Trophoblast cell (in vitro differentiated cells and primary cell): ENCODE results near the gene MAP3K20.

Experiments used
- DNase-seq, 2 donors: peaks; one replicate each; pipeline ENCODE4 v3.0.0-alpha.2; 2016
- H2AFZ ChIP-seq: 2 replicates; pipeline ENCODE4 v1.6.1; 2013; ENCODE audit warnings: low read length, moderate library complexity, mild to moderate bottlenecking; ENCODE audit not compliant: insufficient read depth, poor library complexity
- H2AK5ac ChIP-seq: 2 replicates; pipeline ENCODE4 v1.6.1; 2013; ENCODE audit warnings: mild to moderate bottlenecking, low read length
- H2BK120ac ChIP-seq: 2 replicates; pipeline ENCODE4 v1.6.1; 2013; ENCODE audit warnings: low read length, mild to moderate bottlenecking, moderate library complexity; ENCODE audit not compliant: insufficient read depth, poor library complexity
- H2BK12ac ChIP-seq: 2 replicates; pipeline ENCODE4 v1.6.1; 2013; ENCODE audit warnings: mild to moderate bottlenecking, low read length, moderate library complexity
- H2BK5ac ChIP-seq: 2 replicates; pipeline ENCODE4 v1.6.1; 2013; ENCODE audit warnings: low read length, low read depth, moderate library complexity, mild to moderate bottlenecking; ENCODE audit not compliant: poor library complexity
- H3K14ac ChIP-seq: 2 replicates; pipeline ENCODE4 v1.6.1; 2013; ENCODE audit warnings: mild to moderate bottlenecking, low read length
- H3K18ac ChIP-seq: 2 replicates; pipeline ENCODE4 v1.6.1; 2013; ENCODE audit warnings: mild to moderate bottlenecking, low read length
- H3K23ac ChIP-seq: 2 replicates; pipeline ENCODE4 v1.6.1; 2013; ENCODE audit warnings: low read length
- H3K27ac ChIP-seq: 2 replicates; pipeline ENCODE4 v1.5.1; 2013; ENCODE audit warnings: low read depth, mild to moderate bottlenecking, inconsistent platforms, low read length, moderate library complexity
- H3K27me3 ChIP-seq: 2 replicates; pipeline ENCODE4 v1.6.1; 2013; ENCODE audit warnings: inconsistent platforms, mild to moderate bottlenecking, low read length, moderate library complexity; ENCODE audit not compliant: insufficient read depth
- H3K36me3 ChIP-seq, 2 experiments: 1 replicate in 1 of 2; 2 replicates in 1 of 2; pipeline ENCODE4 v1.6.1; 2013; ENCODE audit warnings: low read length in 2 of 2, mild to moderate bottlenecking in 2 of 2, moderate library complexity in 1 of 2; ENCODE audit not compliant: insufficient read depth in 2 of 2, control insufficient read depth in 1 of 2
- H3K4ac ChIP-seq: 2 replicates; pipeline ENCODE4 v1.6.1; 2013; ENCODE audit warnings: low read depth, mild to moderate bottlenecking, low read length, moderate library complexity
- H3K4me1 ChIP-seq, 2 experiments: 1 replicate in 1 of 2; 2 replicates in 1 of 2; pipeline ENCODE4 v1.6.1; 2013; ENCODE audit warnings: low read length in 2 of 2, mild to moderate bottlenecking in 2 of 2, moderate library complexity in 1 of 2; ENCODE audit not compliant: insufficient read depth in 2 of 2, control insufficient read depth in 1 of 2
- H3K4me2 ChIP-seq: 2 replicates; pipeline ENCODE4 v1.6.1; 2013; ENCODE audit warnings: inconsistent platforms, mild to moderate bottlenecking, low read length, moderate library complexity
- H3K4me3 ChIP-seq: 2 replicates; pipeline ENCODE4 v1.5.1; 2013; ENCODE audit warnings: mild to moderate bottlenecking, low read depth, low read length, inconsistent platforms
- H3K79me1 ChIP-seq: one replicate; pipeline ENCODE4 v1.6.1; 2013; ENCODE audit warnings: low read length
- H3K79me2 ChIP-seq: 2 replicates; pipeline ENCODE4 v1.6.1; 2013; ENCODE audit warnings: low read length, mild to moderate bottlenecking; ENCODE audit not compliant: control insufficient read depth, insufficient read depth, poor library complexity
- H3K9ac ChIP-seq: 2 replicates; pipeline ENCODE4 v1.6.1; 2013; ENCODE audit warnings: mild to moderate bottlenecking, low read length
- H3K9me3 ChIP-seq: 2 replicates; pipeline ENCODE4 v1.6.1; 2013; ENCODE audit warnings: low read depth, mild to moderate bottlenecking, control low read depth, inconsistent platforms, low read length; ENCODE audit not compliant: insufficient read depth
- H4K12ac ChIP-seq: 2 replicates; pipeline ENCODE4 v1.6.1; 2013; ENCODE audit warnings: low read depth, mild to moderate bottlenecking, low read length, moderate library complexity
- H4K8ac ChIP-seq: 2 replicates; pipeline ENCODE4 v1.6.1; 2013; ENCODE audit warnings: low read depth, mild to moderate bottlenecking, low read length, moderate library complexity
- H4K91ac ChIP-seq: one replicate; pipeline ENCODE4 v1.6.1; 2013; ENCODE audit warnings: low read depth, mild to moderate bottlenecking, low read length, moderate library complexity
- WGBS: extraction: QIAGEN DNeasy Blood & Tissue Kit; methylation state at CpG from one replicate; pipeline ENCODE4 v1.1.7; 2013; ENCODE audit warnings: missing lambda C conversion rate; ENCODE audit not compliant: insufficient read length, insufficient coverage; ENCODE audit errors: extremely low coverage; 5-methylcytosine and 5-hydroxymethylcytosine counted together

MAP3K20 gene

GRCh38 chr2:173058097-173058496 is 17.5 kb upstream of the MAP3K20 start:
- Histone ChIP-seq H3K27ac (no peak overlapping the region), H2AK5ac (no peak overlapping the region)

GRCh38 chr2:173058673-173059072 is 17.0 kb upstream of the MAP3K20 start:
- Histone ChIP-seq H3K23ac (no peak overlapping the region), H4K91ac (no peak overlapping the region), H3K4me2 (no peak overlapping the region), H2AFZ (peak overlapping the region; percentile 13), H4K12ac (no peak overlapping the region), H3K27me3 (no peaks in the 10 kb centered on the region), H3K79me1 (peaks cover under 1% of the 10 kb centered on the region), H2BK5ac (no peak overlapping the region), H3K9me3 (no peaks in the 10 kb centered on the region), H3K14ac (no peak overlapping the region), H3K9ac (no peak overlapping the region), H2BK120ac (no peak overlapping the region), H3K4ac (no peak overlapping the region), H3K79me2 (no peaks in the 10 kb centered on the region), H2AK5ac (no peak overlapping the region), H3K18ac (no peak overlapping the region), H4K8ac (no peak overlapping the region), H2BK12ac (no peak overlapping the region), H3K4me1 (peaks cover 0 to 1% of the 10 kb centered on the region in 2 experiments), H3K4me3 (no peak overlapping the region), H3K36me3 (no peaks in the 10 kb centered on the region), H3K27ac (no peak overlapping the region)
- WGBS, result no CpG with 5 or more reads among the region's 2 CpGs
- DNase-seq, result no peak

More at GRCh38 chr2:173058097-173058496, 17.5 kb upstream of the MAP3K20 start:
- Histone ChIP-seq H3K14ac (no peak overlapping the region), H3K27me3 (no peaks in the 10 kb centered on the region), H2BK12ac (no peak overlapping the region), H3K9me3 (no peaks in the 10 kb centered on the region), H3K4ac (no peak overlapping the region), H4K91ac (no peak overlapping the region), H3K79me1 (peaks cover 1% of the 10 kb centered on the region), H3K18ac (no peak overlapping the region), H3K23ac (no peak overlapping the region), H2BK120ac (no peak overlapping the region), H3K4me2 (no peak overlapping the region), H3K36me3 (no peaks in the 10 kb centered on the region), H2BK5ac (no peak overlapping the region), H3K4me1 (peaks cover 0 to 1% of the 10 kb centered on the region in 2 experiments), H4K12ac (no peak overlapping the region), H2AFZ (no peak overlapping the region), H3K79me2 (no peaks in the 10 kb centered on the region), H4K8ac (no peak overlapping the region), H3K4me3 (no peak overlapping the region), H3K9ac (no peak overlapping the region)
- DNase-seq, result no peak

- WGBS, result no CpG with 5 or more reads among the region's 3 CpGs
Measured at GRCh38 chr2:173059292-173059691, 16.4 kb upstream of the MAP3K20 start.

GRCh38 chr2:173059971-173060461 is 15.6 kb upstream of the MAP3K20 start:
- DNase-seq, result peak in 1 of 2 donors; percentile 74
- Histone ChIP-seq H3K9me3 (no peaks in the 10 kb centered on the region), H3K23ac (no peak overlapping the region), H3K4me1 (no peaks in the 10 kb centered on the region), H3K27ac (no peak overlapping the region), H3K79me1 (no peaks in the 10 kb centered on the region), H3K27me3 (no peaks in the 10 kb centered on the region), H4K8ac (no peak overlapping the region), H2BK120ac (no peak overlapping the region), H3K4me2 (no peak overlapping the region), H3K14ac (no peak overlapping the region), H3K36me3 (no peaks in the 10 kb centered on the region), H4K12ac (no peak overlapping the region), H3K9ac (no peak overlapping the region), H3K4me3 (no peak overlapping the region), H2AFZ (no peak overlapping the region), H4K91ac (no peak overlapping the region), H2BK5ac (no peak overlapping the region), H3K79me2 (no peaks in the 10 kb centered on the region), H2AK5ac (no peak overlapping the region), H3K4ac (no peak overlapping the region), H2BK12ac (no peak overlapping the region), H3K18ac (no peak overlapping the region)
- WGBS, result no CpG with 5 or more reads among the region's 5 CpGs

More at GRCh38 chr2:173059292-173059691, 16.4 kb upstream of the MAP3K20 start:
- DNase-seq, result no peak
- Histone ChIP-seq H3K9ac (no peak overlapping the region), H3K36me3 (no peaks in the 10 kb centered on the region), H2BK12ac (no peak overlapping the region), H2AFZ (no peak overlapping the region), H2BK5ac (no peak overlapping the region), H3K23ac (no peak overlapping the region), H3K4me2 (no peak overlapping the region), H3K4me1 (no peaks in the 10 kb centered on the region), H2BK120ac (no peak overlapping the region), H3K27ac (no peak overlapping the region), H4K8ac (no peak overlapping the region), H4K12ac (no peak overlapping the region), H4K91ac (no peak overlapping the region), H3K4me3 (no peak overlapping the region), H3K79me2 (no peaks in the 10 kb centered on the region), H3K79me1 (no peaks in the 10 kb centered on the region), H3K27me3 (no peaks in the 10 kb centered on the region), H2AK5ac (no peak overlapping the region), H3K4ac (no peak overlapping the region), H3K9me3 (no peaks in the 10 kb centered on the region), H3K14ac (no peak overlapping the region), H3K18ac (no peak overlapping the region)
